ENCODE data around the gene PLLP.
"Not testable (repeated sequence)": the region's sequence is repeated elsewhere in the genome, so short reads cannot be mapped to it uniquely, and the experiment has no call there.

PLLP gene

GRCh38 chr16:57278494-57278893, 6.0 kb downstream of the PLLP start:
- H3K4me2 ChIP-seq (ENCODE audit: low read depth, low read length) = no peak overlapping the region
- no peak overlapping the region for H2AFZ ChIP-seq (ENCODE audit: low read length)
- H3K9ac ChIP-seq (ENCODE audit: low read length) = no peak overlapping the region
- H3K9me3 ChIP-seq (replicated peaks; ENCODE audit: insufficient read depth, low read length) = no peaks in the 10 kb centered on the region
- H3F3A ChIP-seq (ENCODE audit: insufficient read depth, low read length) = no peaks in the 10 kb centered on the region
- H3K4me3 ChIP-seq (ENCODE audit: low read length) = no peak overlapping the region
- no peak overlapping the region for H3K27ac ChIP-seq (ENCODE audit: low read length)
- H4K20me1 ChIP-seq (ENCODE audit: insufficient read depth, low read length) = no peaks in the 10 kb centered on the region
- no peaks in the 10 kb centered on the region for H3K9me2 ChIP-seq (replicated peaks; ENCODE audit: insufficient read depth, low read length)
- no peaks in the 10 kb centered on the region for H3K27me3 ChIP-seq (replicated peaks; ENCODE audit: insufficient read depth, low read length)
- H3K4me1 ChIP-seq (ENCODE audit: low read length) = peaks cover 5% of the 10 kb centered on the region; the same call in 1 of the 2 replicates
- no peak for DNase-seq
- TF ChIP-seq EZH2phosphoT487 (IDR thresholded peaks at IDR 0.05; ENCODE audit: low read length) (no peak), CTCF (IDR thresholded peaks at IDR 0.05; ENCODE audit: low read length) (no peak), EZH2 (optimal IDR thresholded peaks at IDR 0.05; ENCODE audit: low read depth, low read length) (no peak)
- no peaks in the 10 kb centered on the region for H3K36me3 ChIP-seq (replicated peaks; ENCODE audit: insufficient read depth, low read length)
- H3K79me2 ChIP-seq (ENCODE audit: low read length) = no peaks in the 10 kb centered on the region

DNA sequence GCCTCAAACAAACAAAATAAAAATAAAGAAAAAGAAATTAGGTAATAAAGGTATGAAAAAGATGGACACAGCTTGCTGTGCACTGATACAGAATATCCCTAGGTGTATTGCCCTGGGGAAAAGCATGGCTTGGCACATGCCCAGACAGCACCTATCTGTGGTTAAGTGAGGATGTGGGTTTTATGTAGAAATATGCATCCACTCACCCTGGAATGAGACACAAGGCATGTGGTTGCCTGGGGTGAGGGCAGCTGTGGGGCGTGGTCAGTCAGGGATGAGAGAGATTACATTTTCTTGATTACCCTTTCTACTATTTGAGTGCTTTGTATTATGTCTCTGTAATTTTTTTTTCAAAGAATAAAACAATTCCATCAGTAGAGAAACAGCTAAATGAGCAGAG, 6.9 kb downstream of the PLLP start:
- H3K36me3 ChIP-seq (replicated peaks; ENCODE audit: insufficient read depth, low read length) = no peaks in the 10 kb centered on the region
- no peak overlapping the region for H3K9ac ChIP-seq (ENCODE audit: low read length)
- H3K4me1 ChIP-seq (ENCODE audit: low read length) = peaks cover 5% of the 10 kb centered on the region; the same call in 1 of the 2 replicates
- no peaks in the 10 kb centered on the region for H4K20me1 ChIP-seq (ENCODE audit: insufficient read depth, low read length)
- H3K79me2 ChIP-seq (ENCODE audit: low read length) = no peaks in the 10 kb centered on the region
- H3K4me3 ChIP-seq (ENCODE audit: low read length) = no peak overlapping the region
- peak; percentile 55 for DNase-seq
- H3K9me2 ChIP-seq (replicated peaks; ENCODE audit: insufficient read depth, low read length) = no peaks in the 10 kb centered on the region
- H3K9me3 ChIP-seq (replicated peaks; ENCODE audit: insufficient read depth, low read length) = no peaks in the 10 kb centered on the region
- no peak overlapping the region for H3K4me2 ChIP-seq (ENCODE audit: low read depth, low read length)
- H3F3A ChIP-seq (ENCODE audit: insufficient read depth, low read length) = no peaks in the 10 kb centered on the region
- H3K27ac ChIP-seq (ENCODE audit: low read length) = no peak overlapping the region
- no peaks in the 10 kb centered on the region for H3K27me3 ChIP-seq (replicated peaks; ENCODE audit: insufficient read depth, low read length)
- TF ChIP-seq EZH2 (optimal IDR thresholded peaks at IDR 0.05; ENCODE audit: low read depth, low read length) (no peak), CTCF (IDR thresholded peaks at IDR 0.05; ENCODE audit: low read length) (no peak), EZH2phosphoT487 (IDR thresholded peaks at IDR 0.05; ENCODE audit: low read length) (no peak)
- no peak overlapping the region for H2AFZ ChIP-seq (ENCODE audit: low read length)

DNA sequence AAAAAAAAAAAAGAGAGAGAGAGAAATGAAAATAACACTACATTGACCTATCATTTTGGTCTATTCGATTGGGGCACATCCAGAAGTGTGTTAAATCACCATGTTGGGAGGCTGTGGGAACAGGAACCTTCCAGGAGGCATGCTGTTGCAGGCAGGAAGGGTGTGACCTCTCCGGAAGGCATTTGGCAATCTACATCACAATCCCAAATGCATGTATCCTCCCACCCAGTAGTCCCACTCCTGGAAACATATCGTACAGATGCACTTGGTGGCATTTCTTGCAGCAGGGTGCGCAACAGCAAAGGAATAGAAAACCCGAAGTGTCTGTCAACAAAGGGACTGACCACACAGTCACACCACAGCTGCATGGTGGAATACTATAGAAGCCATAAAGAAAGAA, 7.9 kb downstream of the PLLP start:
- Histone ChIP-seq H3K9ac (ENCODE audit: low read length) (no peak overlapping the region), H3K36me3 (replicated peaks; ENCODE audit: insufficient read depth, low read length) (no peaks in the 10 kb centered on the region), H3K4me1 (ENCODE audit: low read length) (peaks cover 5% of the 10 kb centered on the region; the same call in 1 of the 2 replicates), H3K9me3 (replicated peaks; ENCODE audit: insufficient read depth, low read length) (no peaks in the 10 kb centered on the region), H3K79me2 (ENCODE audit: low read length) (no peaks in the 10 kb centered on the region), H4K20me1 (ENCODE audit: insufficient read depth, low read length) (no peaks in the 10 kb centered on the region), H3K27ac (ENCODE audit: low read length) (no peak overlapping the region), H2AFZ (ENCODE audit: low read length) (no peak overlapping the region), H3K4me2 (ENCODE audit: low read depth, low read length) (no peak overlapping the region), H3F3A (ENCODE audit: insufficient read depth, low read length) (no peaks in the 10 kb centered on the region), H3K27me3 (replicated peaks; ENCODE audit: insufficient read depth, low read length) (no peaks in the 10 kb centered on the region), H3K4me3 (ENCODE audit: low read length) (no peak overlapping the region), H3K9me2 (replicated peaks; ENCODE audit: insufficient read depth, low read length) (no peaks in the 10 kb centered on the region)
- TF ChIP-seq EZH2phosphoT487 (IDR thresholded peaks at IDR 0.05; ENCODE audit: low read length) = no peak
- no peak for TF ChIP-seq EZH2 (optimal IDR thresholded peaks at IDR 0.05; ENCODE audit: low read depth, low read length)
- no peak for TF ChIP-seq CTCF (IDR thresholded peaks at IDR 0.05; ENCODE audit: low read length)
- no peak for DNase-seq

DNA sequence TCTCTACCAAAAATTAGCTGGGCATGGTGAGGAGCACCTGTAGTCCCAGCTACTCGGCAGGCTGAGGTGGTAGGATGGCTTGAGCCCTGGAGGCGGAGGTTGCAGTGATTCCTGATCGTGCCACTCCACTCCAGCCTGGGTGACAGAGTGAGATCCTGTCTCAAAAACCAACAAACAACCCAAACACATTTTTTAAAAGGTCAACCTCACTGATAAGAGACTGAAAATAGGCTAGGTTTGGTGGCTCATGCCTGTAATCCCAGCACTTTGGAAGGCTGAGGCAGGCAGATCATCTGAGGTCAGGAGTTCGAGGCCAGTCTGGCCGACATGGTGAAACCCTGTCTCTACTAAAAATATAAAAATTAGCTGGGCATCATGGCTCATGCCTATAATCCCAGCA, 8.5 kb downstream of the PLLP start:
- not testable (repeated sequence) for H3K79me2 ChIP-seq (ENCODE audit: low read length); H3K9me2 ChIP-seq (replicated peaks; ENCODE audit: insufficient read depth, low read length); H3K36me3 ChIP-seq (replicated peaks; ENCODE audit: insufficient read depth, low read length); H3K9ac ChIP-seq (ENCODE audit: low read length); H3K4me3 ChIP-seq (ENCODE audit: low read length); H3K27ac ChIP-seq (ENCODE audit: low read length); H4K20me1 ChIP-seq (ENCODE audit: insufficient read depth, low read length); DNase-seq; H3F3A ChIP-seq (ENCODE audit: insufficient read depth, low read length); H3K9me3 ChIP-seq (replicated peaks; ENCODE audit: insufficient read depth, low read length); H2AFZ ChIP-seq (ENCODE audit: low read length); H3K27me3 ChIP-seq (replicated peaks; ENCODE audit: insufficient read depth, low read length); H3K4me1 ChIP-seq (ENCODE audit: low read length); H3K4me2 ChIP-seq (ENCODE audit: low read depth, low read length)
